Activated B cell treated with CpG ODN at 0.5 μM for 24 hours (primary cell): ENCODE results near the gene CCDC177. TPM values are rescaled to one million over a fixed set of nuclear protein-coding genes. Genes with fewer than 3 reads are reported as not detected.

ENCODE experiments used
- ATAC-seq: fragments of 200-7000 bp; cut with Tn5 transposase; one replicate; pipeline ENCODE4 v1.10.0; 2021; ENCODE audit warnings: low read depth, mild to moderate bottlenecking, moderate library complexity
- CTCF ChIA-PET: fragments of 350-600 bp; sonication (Branson Sonifier 250); formaldehyde crosslinking; loops from one replicate; lab custom pipeline; 2021; ENCODE audit warnings: antibody characterized with exemption; lab: Charles Lee
- POLR2A ChIA-PET: fragments of 350-600 bp; sonication (Branson Sonifier 250); formaldehyde crosslinking; loops from one replicate; lab custom pipeline; 2021; ENCODE audit warnings: antibody characterized with exemption; lab: Charles Lee
- DNase-seq: peaks from one replicate; pipeline ENCODE4 v3.0.0; 2022
- H3K27ac Mint-ChIP-seq: one replicate; pipeline ENCODE4 v1.8.0; 2020; ENCODE audit warnings: mixed read lengths
- H3K27me3 Mint-ChIP-seq: one replicate; pipeline ENCODE4 v1.8.0; 2021; ENCODE audit warnings: mixed read lengths
- H3K36me3 Mint-ChIP-seq: one replicate; pipeline ENCODE4 v1.8.0; 2021; ENCODE audit warnings: low read depth, mixed read lengths
- H3K4me1 Mint-ChIP-seq: one replicate; pipeline ENCODE4 v1.8.0; 2021; ENCODE audit warnings: mixed read lengths
- H3K4me3 Mint-ChIP-seq: one replicate; pipeline ENCODE4 v1.8.0; 2020; ENCODE audit warnings: mild to moderate bottlenecking, mixed read lengths
- H3K9me3 Mint-ChIP-seq: one replicate; pipeline ENCODE4 v1.8.0; 2020; ENCODE audit warnings: mixed read lengths
- CTCF ChIP-seq: fragments of 200-600 bp; IDR thresholded peaks from one replicate; pipeline ENCODE4 v1.8.0; 2022; ENCODE audit warnings: antibody characterized with exemption, mild to moderate bottlenecking
- intact Hi-C: fragments of 100-400 bp; cut with micrococcal nuclease; formaldehyde crosslinking; loops from one replicate; pipeline ENCODE4 v1.15.1; 2024
- total RNA-seq: library from RNA; stranded (reverse); gene quantifications from 2 replicates; pipeline ENCODE4 v1.2.3, GENCODE V29; 2022

Gene CCDC177
- total RNA-seq, 1 donor from 2014 or later: not detected

GRCh38 chr14:69593018-69593677 lies 18.5 kb upstream of the CCDC177 start:
- CTCF ChIA-PET: interaction anchor here (0.6 to 1.6 kb wide), 4 partner anchors 8 to 134 kb away, joined by 4 to 8 read pairs (median 4); partner anchors contain the start of gene CCDC177
- Mint-ChIP-seq H3K27me3 (no peaks in the 10 kb centered on the region), H3K36me3 (no peaks in the 10 kb centered on the region), H3K4me1 (peaks cover 7% of the 10 kb centered on the region), H3K27ac (peak overlapping the region; percentile 25), H3K4me3 (peak overlapping the region; percentile 59), H3K9me3 (no peaks in the 10 kb centered on the region)
- intact Hi-C loops: no loop called here
- DNase-seq (peak; percentile 43), ATAC-seq (peak; percentile 96)
- POLR2A ChIA-PET: interaction anchor here (0.8 to 1.5 kb wide), 2 partner anchors 173 to 195 kb away, joined by 3 to 5 read pairs; partner anchors contain the start of genes ERH, SLC39A9 and SRSF5
- TF ChIP-seq CTCF: no peak

DNA sequence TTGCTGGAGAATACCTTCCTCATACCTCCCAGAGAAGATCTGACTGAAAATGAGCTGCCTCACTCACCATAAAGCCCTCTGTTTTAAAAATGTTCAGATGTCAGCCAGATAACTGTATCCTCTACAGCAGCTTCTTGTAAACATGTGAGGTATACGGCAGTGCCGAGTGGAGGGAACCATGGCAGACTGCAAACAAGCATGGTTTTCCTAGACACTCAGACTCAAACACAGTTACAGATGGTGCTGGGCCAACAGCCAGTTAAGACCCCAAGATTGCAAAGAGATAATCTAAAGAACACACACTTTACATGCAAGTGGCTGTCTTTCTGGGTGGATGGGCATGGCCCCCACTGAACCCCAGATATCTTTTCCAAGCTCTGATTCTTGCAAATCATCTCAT lies 16.6 kb upstream of the CCDC177 start:
- POLR2A ChIA-PET: no interaction called here
- intact Hi-C loops: no loop called here
- no peak overlapping the region for H3K4me3 Mint-ChIP-seq
- ATAC-seq: no peak
- H3K4me1 Mint-ChIP-seq: peaks cover 7% of the 10 kb centered on the region
- DNase-seq: no peak
- CTCF ChIA-PET: interaction anchor here (1.1 kb wide), 1 partner anchor 136 kb away, joined by 4 read pairs; no protein-coding TSS in a partner anchor
- no peaks in the 10 kb centered on the region for H3K36me3 Mint-ChIP-seq
- no peak overlapping the region for H3K27ac Mint-ChIP-seq
- H3K27me3 Mint-ChIP-seq: peaks cover 2% of the 10 kb centered on the region
- no peaks in the 10 kb centered on the region for H3K9me3 Mint-ChIP-seq
- no peak for TF ChIP-seq CTCF

DNA sequence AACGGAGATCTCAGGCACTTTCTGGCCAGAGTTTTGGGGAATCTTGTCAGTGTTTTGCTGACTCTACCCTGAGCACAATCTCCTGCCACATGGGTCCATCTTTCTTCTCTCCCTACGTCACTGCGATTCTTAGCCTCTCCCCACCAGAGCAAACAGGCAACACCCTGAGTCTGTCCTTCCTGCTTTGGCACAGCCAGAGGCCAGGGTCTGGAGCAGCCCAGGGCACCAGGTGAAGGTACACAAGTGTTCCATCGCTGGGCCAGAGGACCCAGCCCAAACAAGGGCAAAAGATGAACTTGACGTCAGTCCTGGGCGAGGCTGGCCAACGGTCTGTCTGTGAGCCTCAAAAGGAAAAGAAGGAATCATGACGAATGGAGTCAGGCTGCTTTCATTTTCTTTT lies 12.7 kb upstream of the CCDC177 start:
- H3K4me3 Mint-ChIP-seq: no peak overlapping the region
- H3K4me1 Mint-ChIP-seq: peaks cover 2% of the 10 kb centered on the region
- no peaks in the 10 kb centered on the region for H3K9me3 Mint-ChIP-seq
- ChIA-PET POLR2A (no interaction called here), CTCF (no interaction called here)
- TF ChIP-seq CTCF: no peak
- H3K27me3 Mint-ChIP-seq: peaks cover 4% of the 10 kb centered on the region
- no peak for ATAC-seq
- DNase-seq: no peak
- H3K27ac Mint-ChIP-seq: no peak overlapping the region
- intact Hi-C loops: loop anchor here (5.0 kb wide), 2 partner anchors 230 to 485 kb away; no protein-coding TSS in a partner anchor
- no peaks in the 10 kb centered on the region for H3K36me3 Mint-ChIP-seq

DNA sequence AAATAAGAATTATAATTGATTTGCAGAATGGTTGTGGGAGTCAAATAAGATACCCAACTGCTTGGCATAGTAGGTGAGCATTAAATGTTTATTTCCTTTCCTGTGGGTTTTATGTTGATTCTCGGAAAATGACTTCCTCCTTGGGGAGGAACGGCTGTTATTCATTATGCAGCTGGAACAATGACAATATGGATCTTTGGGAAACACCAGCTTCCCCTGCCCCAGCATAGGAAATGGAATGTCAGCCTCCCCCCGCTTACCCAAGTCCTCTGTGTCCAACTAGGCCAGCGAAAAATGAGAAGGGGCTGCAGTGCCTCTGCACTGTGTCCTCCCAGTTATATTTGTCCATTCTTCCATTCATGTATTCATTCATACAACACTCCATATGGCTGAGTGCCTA lies 11.7 kb upstream of the CCDC177 start:
- no peaks in the 10 kb centered on the region for H3K36me3 Mint-ChIP-seq
- no peak overlapping the region for H3K4me3 Mint-ChIP-seq
- POLR2A ChIA-PET: interaction anchor here (0.6 to 0.7 kb wide), 2 partner anchors 127 to 158 kb away, joined by 3 to 4 read pairs; no protein-coding TSS in a partner anchor
- intact Hi-C loops: loop anchor here (5.0 kb wide), 2 partner anchors 231 to 486 kb away; no protein-coding TSS in a partner anchor
- H3K27me3 Mint-ChIP-seq: peaks cover 4% of the 10 kb centered on the region
- no peak for ATAC-seq
- DNase-seq: no peak
- no peak for TF ChIP-seq CTCF
- H3K4me1 Mint-ChIP-seq: peaks cover 2% of the 10 kb centered on the region
- CTCF ChIA-PET: interaction anchor here (1.1 to 2.2 kb wide), 2 partner anchors 18 to 141 kb away, joined by 3 to 23 read pairs; no protein-coding TSS in a partner anchor
- H3K9me3 Mint-ChIP-seq: no peaks in the 10 kb centered on the region
- H3K27ac Mint-ChIP-seq: no peak overlapping the region

GRCh38 chr14:69584389-69584788 lies 9.7 kb upstream of the CCDC177 start:
- Mint-ChIP-seq H3K27ac (no peak overlapping the region), H3K9me3 (no peaks in the 10 kb centered on the region), H3K4me3 (no peak overlapping the region), H3K4me1 (peaks cover 10% of the 10 kb centered on the region), H3K36me3 (no peaks in the 10 kb centered on the region), H3K27me3 (peaks cover 4% of the 10 kb centered on the region)
- DNase-seq (no peak), ATAC-seq (no peak)
- CTCF ChIA-PET: interaction anchor here (0.7 to 2.3 kb wide), 12 partner anchors 9 to 443 kb away, joined by 3 to 23 read pairs (median 4); partner anchors contain the start of genes CCDC177 and SRSF5
- no peak for TF ChIP-seq CTCF
- POLR2A ChIA-PET: interaction anchor here (0.7 to 0.8 kb wide), 2 partner anchors 142 to 183 kb away, joined by 3 to 4 read pairs; partner anchors contain the start of gene SRSF5
- intact Hi-C loops: loop anchor here (2.0 kb wide), 1 partner anchor 442 kb away; no protein-coding TSS in a partner anchor
